ENCODE measurements around the gene MAP3K3.

MAP3K3 gene

DNA sequence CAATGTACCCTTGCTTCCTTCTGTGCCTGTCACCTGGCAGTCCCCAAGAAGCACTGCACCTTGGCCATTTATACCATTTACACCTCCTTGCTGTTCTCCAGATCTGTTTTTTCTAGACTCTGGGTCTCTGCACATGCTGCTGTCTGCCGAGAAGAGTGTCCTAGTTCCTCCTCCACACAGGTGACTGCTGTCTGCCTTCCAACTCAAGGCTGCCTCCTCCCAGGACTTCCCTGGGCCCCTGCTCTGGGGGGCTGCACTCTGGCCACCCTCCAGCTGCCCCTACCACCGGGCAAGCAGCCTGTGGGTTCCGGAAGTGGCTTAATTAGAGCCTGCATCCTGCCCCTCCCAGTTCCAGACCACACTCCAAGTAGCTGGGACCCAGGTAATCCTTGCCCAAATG lies 83.4 kb downstream of the MAP3K3 start:
- Histone ChIP-seq H3K79me2 (ENCODE audit: insufficient read depth, low read length) (peaks cover 7% of the 10 kb centered on the region; the same call in 1 of the 2 replicates), H3K9me2 (replicated peaks; ENCODE audit: low read depth, low read length) (no peaks in the 10 kb centered on the region), H3K36me3 (ENCODE audit: insufficient read depth, low read length) (peaks cover 9% of the 10 kb centered on the region; the same call in 1 of the 2 replicates), H3F3A (ENCODE audit: low read depth) (0 out of 2 replicates have a peak, but pooled peaks cover 9% of the 10 kb centered on the region), H4K20me1 (ENCODE audit: insufficient read depth, low read length, poor library complexity, severe bottlenecking) (no peaks in the 10 kb centered on the region), H2AFZ (ENCODE audit: low read length) (no peak overlapping the region), H3K4me1 (ENCODE audit: insufficient read depth, low read length, poor library complexity, severe bottlenecking) (peaks cover 29% of the 10 kb centered on the region), H3K4me2 (ENCODE audit: low read depth, low read length, poor library complexity, severe bottlenecking) (no peak overlapping the region), H3K9me3 (ENCODE audit: insufficient read depth, low read depth, low read length) (no peaks in the 10 kb centered on the region), H3K9ac (ENCODE audit: low read depth, low read length, poor library complexity, severe bottlenecking) (no peak overlapping the region), H3K27me3 (ENCODE audit: insufficient read depth, low read length, poor library complexity, severe bottlenecking) (no peaks in the 10 kb centered on the region), H3K4me3 (ENCODE audit: low read length, poor library complexity, severe bottlenecking) (no peak overlapping the region)
- no peak for TF ChIP-seq EZH2phosphoT487 (IDR thresholded peaks at IDR 0.05; ENCODE audit: borderline replicate concordance)
- TF ChIP-seq, protein P1, sequence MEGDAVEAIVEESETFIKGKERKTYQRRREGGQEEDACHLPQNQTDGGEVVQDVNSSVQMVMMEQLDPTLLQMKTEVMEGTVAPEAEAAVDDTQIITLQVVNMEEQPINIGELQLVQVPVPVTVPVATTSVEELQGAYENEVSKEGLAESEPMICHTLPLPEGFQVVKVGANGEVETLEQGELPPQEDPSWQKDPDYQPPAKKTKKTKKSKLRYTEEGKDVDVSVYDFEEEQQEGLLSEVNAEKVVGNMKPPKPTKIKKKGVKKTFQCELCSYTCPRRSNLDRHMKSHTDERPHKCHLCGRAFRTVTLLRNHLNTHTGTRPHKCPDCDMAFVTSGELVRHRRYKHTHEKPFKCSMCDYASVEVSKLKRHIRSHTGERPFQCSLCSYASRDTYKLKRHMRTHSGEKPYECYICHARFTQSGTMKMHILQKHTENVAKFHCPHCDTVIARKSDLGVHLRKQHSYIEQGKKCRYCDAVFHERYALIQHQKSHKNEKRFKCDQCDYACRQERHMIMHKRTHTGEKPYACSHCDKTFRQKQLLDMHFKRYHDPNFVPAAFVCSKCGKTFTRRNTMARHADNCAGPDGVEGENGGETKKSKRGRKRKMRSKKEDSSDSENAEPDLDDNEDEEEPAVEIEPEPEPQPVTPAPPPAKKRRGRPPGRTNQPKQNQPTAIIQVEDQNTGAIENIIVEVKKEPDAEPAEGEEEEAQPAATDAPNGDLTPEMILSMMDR (conservative IDR thresholded peaks at IDR 0.05; ENCODE audit: low read length), result no peak

DNA sequence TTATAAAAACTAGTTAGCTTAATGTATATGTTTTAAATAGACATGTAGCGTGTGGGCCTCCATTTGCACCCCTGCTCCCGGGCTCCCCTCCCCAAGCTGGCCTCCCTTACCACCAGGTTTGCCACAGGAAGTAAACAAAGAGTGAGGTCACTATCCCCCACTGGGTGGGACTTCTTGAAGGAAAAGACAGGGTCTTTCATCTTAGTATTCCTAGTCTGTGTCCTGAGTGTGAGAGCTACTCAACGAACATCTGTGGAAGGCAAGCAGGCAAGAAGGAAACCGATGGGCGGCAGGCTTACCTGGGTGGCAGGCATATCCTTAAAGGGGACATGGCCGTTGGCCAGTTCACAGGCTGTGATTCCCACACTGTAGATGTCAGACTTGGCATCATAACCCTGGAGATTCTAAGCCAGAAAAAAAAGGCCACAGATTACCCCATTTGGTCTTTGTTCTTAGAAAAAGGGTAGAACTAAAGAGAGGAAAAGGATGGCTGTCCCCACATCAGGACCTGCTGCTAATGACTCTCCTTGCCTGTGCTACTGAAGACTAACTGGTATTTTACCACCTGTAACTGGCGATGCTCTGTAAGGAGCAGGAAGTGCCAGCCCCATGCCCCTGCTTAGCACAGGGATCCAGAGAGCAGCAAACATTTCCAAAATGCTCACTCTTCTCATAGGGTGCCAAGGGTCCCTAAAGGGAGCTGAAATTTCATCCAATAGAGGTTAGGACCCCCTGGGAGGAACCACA lies 84.3 kb downstream of the MAP3K3 start:
- Histone ChIP-seq H3K4me2 (ENCODE audit: low read depth, low read length, poor library complexity, severe bottlenecking) (peak overlapping the region; percentile 29), H3K9me3 (ENCODE audit: insufficient read depth, low read depth, low read length) (no peaks in the 10 kb centered on the region), H3K4me3 (ENCODE audit: low read length, poor library complexity, severe bottlenecking) (no peak overlapping the region), H2AFZ (ENCODE audit: low read length) (no peak overlapping the region), H4K20me1 (ENCODE audit: insufficient read depth, low read length, poor library complexity, severe bottlenecking) (no peaks in the 10 kb centered on the region), H3K27me3 (ENCODE audit: insufficient read depth, low read length, poor library complexity, severe bottlenecking) (no peaks in the 10 kb centered on the region), H3K36me3 (ENCODE audit: insufficient read depth, low read length) (peaks cover 9% of the 10 kb centered on the region; the same call in 1 of the 2 replicates), H3F3A (ENCODE audit: low read depth) (0 out of 2 replicates have a peak, but pooled peaks cover 6% of the 10 kb centered on the region), H3K79me2 (ENCODE audit: insufficient read depth, low read length) (no peaks in the 10 kb centered on the region; the same call in 1 of the 2 replicates), H3K9ac (ENCODE audit: low read depth, low read length, poor library complexity, severe bottlenecking) (no peak overlapping the region), H3K4me1 (ENCODE audit: insufficient read depth, low read length, poor library complexity, severe bottlenecking) (peaks cover 22% of the 10 kb centered on the region), H3K9me2 (replicated peaks; ENCODE audit: low read depth, low read length) (no peaks in the 10 kb centered on the region)
- TF ChIP-seq, protein P1 (conservative IDR thresholded peaks at IDR 0.05; ENCODE audit: low read length), result no peak
- no peak for TF ChIP-seq EZH2phosphoT487 (IDR thresholded peaks at IDR 0.05; ENCODE audit: borderline replicate concordance)

DNA sequence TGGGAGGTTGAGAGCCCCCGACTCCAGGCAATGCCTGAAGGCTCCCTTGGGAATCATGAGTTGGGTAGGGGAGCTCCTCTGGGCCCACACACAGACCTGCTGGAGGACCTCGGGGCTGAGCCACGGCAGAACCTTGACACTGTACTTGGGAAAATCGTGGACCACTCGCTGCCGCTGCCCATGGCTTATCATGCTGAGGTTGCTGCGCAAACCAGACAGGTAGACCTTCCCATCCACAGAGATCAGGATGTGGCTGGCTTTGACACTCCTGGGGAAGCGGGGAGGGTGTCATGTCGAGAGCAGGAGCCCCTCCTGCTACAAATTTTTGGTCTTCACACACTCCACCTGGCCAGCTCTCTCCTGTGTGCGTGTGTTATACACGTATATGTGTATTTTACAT lies 84.9 kb downstream of the MAP3K3 start:
- TF ChIP-seq EZH2phosphoT487 (IDR thresholded peaks at IDR 0.05; ENCODE audit: borderline replicate concordance), result no peak
- TF ChIP-seq, protein P1 (conservative IDR thresholded peaks at IDR 0.05; ENCODE audit: low read length), result no peak
- Histone ChIP-seq H3F3A (ENCODE audit: low read depth) (0 out of 2 replicates have a peak, but pooled peaks cover 4% of the 10 kb centered on the region), H3K79me2 (ENCODE audit: insufficient read depth, low read length) (no peaks in the 10 kb centered on the region), H3K9me3 (ENCODE audit: insufficient read depth, low read depth, low read length) (no peaks in the 10 kb centered on the region), H3K9ac (ENCODE audit: low read depth, low read length, poor library complexity, severe bottlenecking) (no peak overlapping the region), H4K20me1 (ENCODE audit: insufficient read depth, low read length, poor library complexity, severe bottlenecking) (no peaks in the 10 kb centered on the region), H2AFZ (ENCODE audit: low read length) (no peak overlapping the region), H3K4me1 (ENCODE audit: insufficient read depth, low read length, poor library complexity, severe bottlenecking) (peaks cover 18% of the 10 kb centered on the region), H3K36me3 (ENCODE audit: insufficient read depth, low read length) (peaks cover 9% of the 10 kb centered on the region; the same call in 1 of the 2 replicates), H3K4me2 (ENCODE audit: low read depth, low read length, poor library complexity, severe bottlenecking) (no peak overlapping the region), H3K9me2 (replicated peaks; ENCODE audit: low read depth, low read length) (no peaks in the 10 kb centered on the region), H3K4me3 (ENCODE audit: low read length, poor library complexity, severe bottlenecking) (no peak overlapping the region), H3K27me3 (ENCODE audit: insufficient read depth, low read length, poor library complexity, severe bottlenecking) (no peaks in the 10 kb centered on the region)

Measured in Loucy (cell line).